ENCODE results near the gene TCTN2.

TCTN2 gene

DNA sequence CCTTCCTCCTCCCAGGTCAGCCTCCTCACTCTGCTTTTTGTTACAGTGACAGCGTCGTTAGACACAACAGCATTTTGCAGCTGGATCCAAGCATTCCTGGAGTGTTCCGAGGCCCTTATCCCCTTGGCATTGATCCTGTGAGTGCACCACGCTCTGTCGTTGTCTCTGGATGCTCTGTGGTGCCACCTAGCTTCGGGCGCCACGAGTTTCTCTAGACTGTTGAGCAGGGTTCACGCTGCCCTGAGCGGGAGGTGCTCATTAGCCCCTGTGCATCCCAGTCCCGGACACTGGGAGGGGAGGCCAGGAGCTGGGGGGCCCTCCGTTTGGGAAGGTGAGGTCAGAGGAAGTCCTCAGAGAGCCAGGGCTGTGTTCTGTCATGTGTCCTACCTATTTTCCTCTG, 73.9 kb downstream of the TCTN2 start:
- Histone ChIP-seq H3K9ac (ENCODE audit: low read length) (no peak overlapping the region), H3K4me1 (ENCODE audit: control insufficient read depth, insufficient read depth, low read length) (no peaks in the 10 kb centered on the region), H3K4me3 (ENCODE audit: low read depth, low read length) (no peak overlapping the region), H3K9me3 (ENCODE audit: control insufficient read depth, insufficient read depth, low read depth, low read length) (no peaks in the 10 kb centered on the region), H3K27ac (ENCODE audit: low read depth, low read length) (no peak overlapping the region), H3K36me3 (ENCODE audit: control insufficient read depth, insufficient read depth, low read length) (peaks cover 87% of the 10 kb centered on the region), H3K27me3 (ENCODE audit: control insufficient read depth, insufficient read depth, low read length) (no peaks in the 10 kb centered on the region)

DNA sequence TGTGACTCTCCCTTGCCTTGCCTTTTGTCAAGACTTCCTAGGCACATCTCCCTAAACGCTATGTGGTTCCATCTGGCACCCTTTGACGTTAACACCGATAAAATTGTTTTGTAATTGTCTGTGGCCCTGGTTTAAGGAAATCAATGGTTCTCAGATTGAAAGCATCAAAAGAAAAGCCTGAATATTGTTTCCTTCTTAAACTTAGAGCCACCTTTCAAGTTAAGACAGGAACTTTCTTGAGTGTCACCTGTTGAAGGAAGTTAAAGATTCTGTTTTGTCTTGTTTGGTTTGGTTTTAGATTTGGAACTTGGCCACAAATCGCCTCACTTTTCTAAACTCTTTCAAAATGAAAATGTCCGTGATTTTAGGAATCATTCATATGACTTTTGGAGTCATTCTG, 76.4 kb downstream of the TCTN2 start:
- H3K27me3 ChIP-seq (ENCODE audit: control insufficient read depth, insufficient read depth, low read length): no peaks in the 10 kb centered on the region
- no peak overlapping the region for H3K4me3 ChIP-seq (ENCODE audit: low read depth, low read length)
- H3K27ac ChIP-seq (ENCODE audit: low read depth, low read length): no peak overlapping the region
- no peaks in the 10 kb centered on the region for H3K4me1 ChIP-seq (ENCODE audit: control insufficient read depth, insufficient read depth, low read length)
- no peak overlapping the region for H3K9ac ChIP-seq (ENCODE audit: low read length)
- peaks cover 85% of the 10 kb centered on the region for H3K36me3 ChIP-seq (ENCODE audit: control insufficient read depth, insufficient read depth, low read length)
- H3K9me3 ChIP-seq (ENCODE audit: control insufficient read depth, insufficient read depth, low read depth, low read length): no peaks in the 10 kb centered on the region

DNA sequence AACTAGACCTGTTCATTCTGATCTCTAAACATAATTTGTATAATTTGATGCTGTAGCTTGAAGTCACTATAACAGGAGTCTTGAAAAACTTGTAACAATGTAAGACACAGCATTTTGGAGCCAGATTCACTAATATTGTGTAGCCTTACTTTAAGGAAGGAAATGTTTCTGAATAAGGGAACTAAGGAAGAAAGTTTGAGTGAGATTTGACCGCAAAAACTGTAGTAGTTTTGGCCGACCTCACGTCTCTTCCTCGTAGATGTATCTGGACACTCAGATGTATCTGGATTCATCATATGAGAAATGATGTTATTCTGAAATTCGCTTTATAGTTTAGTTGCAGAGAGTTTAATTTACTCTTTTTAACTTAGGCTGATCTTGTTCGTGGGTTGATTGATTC, 77.2 kb downstream of the TCTN2 start:
- Histone ChIP-seq H3K27ac (ENCODE audit: low read depth, low read length) (no peak overlapping the region), H3K27me3 (ENCODE audit: control insufficient read depth, insufficient read depth, low read length) (no peaks in the 10 kb centered on the region), H3K36me3 (ENCODE audit: control insufficient read depth, insufficient read depth, low read length) (peaks cover 86% of the 10 kb centered on the region), H3K9me3 (ENCODE audit: control insufficient read depth, insufficient read depth, low read depth, low read length) (no peaks in the 10 kb centered on the region), H3K4me1 (ENCODE audit: control insufficient read depth, insufficient read depth, low read length) (no peaks in the 10 kb centered on the region), H3K9ac (ENCODE audit: low read length) (no peak overlapping the region), H3K4me3 (ENCODE audit: low read depth, low read length) (no peak overlapping the region)

DNA sequence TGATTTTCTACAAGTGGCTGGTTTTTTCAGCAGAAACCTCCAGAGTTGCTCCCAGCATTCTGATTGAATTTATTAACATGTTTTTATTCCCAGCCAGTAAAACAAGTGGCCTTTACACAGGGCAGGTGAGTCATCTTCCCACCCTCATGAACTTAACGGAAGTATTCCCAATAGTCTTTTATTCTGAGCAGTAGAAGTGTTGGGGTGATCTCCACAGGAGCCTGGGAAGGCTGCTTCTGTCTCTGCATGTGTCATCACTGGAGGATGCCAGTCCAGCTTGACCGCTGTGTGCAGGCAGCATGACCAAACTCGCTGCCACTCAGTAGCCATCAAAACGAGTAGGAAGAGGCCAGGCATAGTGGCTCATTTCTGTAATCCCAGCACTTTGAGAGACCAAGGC, 77.7 kb downstream of the TCTN2 start:
- no peaks in the 10 kb centered on the region for H3K9me3 ChIP-seq (ENCODE audit: control insufficient read depth, insufficient read depth, low read depth, low read length)
- H3K36me3 ChIP-seq (ENCODE audit: control insufficient read depth, insufficient read depth, low read length): peaks cover 86% of the 10 kb centered on the region
- H3K9ac ChIP-seq (ENCODE audit: low read length): no peak overlapping the region
- no peak overlapping the region for H3K27ac ChIP-seq (ENCODE audit: low read depth, low read length)
- no peaks in the 10 kb centered on the region for H3K27me3 ChIP-seq (ENCODE audit: control insufficient read depth, insufficient read depth, low read length)
- no peak overlapping the region for H3K4me3 ChIP-seq (ENCODE audit: low read depth, low read length)
- no peaks in the 10 kb centered on the region for H3K4me1 ChIP-seq (ENCODE audit: control insufficient read depth, insufficient read depth, low read length)

DNA sequence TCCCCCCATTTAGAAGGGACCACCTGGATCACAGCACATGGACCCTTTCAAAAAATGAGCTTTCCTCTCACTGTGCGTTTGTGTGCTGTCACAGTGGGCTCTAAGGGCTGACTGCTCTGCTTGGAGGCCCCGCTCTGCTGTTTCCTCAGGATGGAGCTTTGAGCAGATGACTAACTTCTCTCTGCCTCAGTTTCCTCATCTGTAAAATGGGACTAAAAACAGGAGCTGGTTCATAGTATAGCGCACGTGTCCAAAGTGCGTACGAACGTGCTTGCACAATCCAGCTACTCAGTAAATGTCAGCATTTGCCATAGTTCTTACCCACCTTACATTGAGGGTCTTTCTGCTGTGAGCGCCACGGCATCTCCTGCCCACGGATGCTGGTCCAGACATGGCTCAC, 78.4 kb downstream of the TCTN2 start:
- H3K4me3 ChIP-seq (ENCODE audit: low read depth, low read length): no peak overlapping the region
- H3K27me3 ChIP-seq (ENCODE audit: control insufficient read depth, insufficient read depth, low read length): no peaks in the 10 kb centered on the region
- peaks cover 86% of the 10 kb centered on the region for H3K36me3 ChIP-seq (ENCODE audit: control insufficient read depth, insufficient read depth, low read length)
- H3K27ac ChIP-seq (ENCODE audit: low read depth, low read length): no peak overlapping the region
- no peaks in the 10 kb centered on the region for H3K4me1 ChIP-seq (ENCODE audit: control insufficient read depth, insufficient read depth, low read length)
- no peak overlapping the region for H3K9ac ChIP-seq (ENCODE audit: low read length)
- no peaks in the 10 kb centered on the region for H3K9me3 ChIP-seq (ENCODE audit: control insufficient read depth, insufficient read depth, low read depth, low read length)

DNA sequence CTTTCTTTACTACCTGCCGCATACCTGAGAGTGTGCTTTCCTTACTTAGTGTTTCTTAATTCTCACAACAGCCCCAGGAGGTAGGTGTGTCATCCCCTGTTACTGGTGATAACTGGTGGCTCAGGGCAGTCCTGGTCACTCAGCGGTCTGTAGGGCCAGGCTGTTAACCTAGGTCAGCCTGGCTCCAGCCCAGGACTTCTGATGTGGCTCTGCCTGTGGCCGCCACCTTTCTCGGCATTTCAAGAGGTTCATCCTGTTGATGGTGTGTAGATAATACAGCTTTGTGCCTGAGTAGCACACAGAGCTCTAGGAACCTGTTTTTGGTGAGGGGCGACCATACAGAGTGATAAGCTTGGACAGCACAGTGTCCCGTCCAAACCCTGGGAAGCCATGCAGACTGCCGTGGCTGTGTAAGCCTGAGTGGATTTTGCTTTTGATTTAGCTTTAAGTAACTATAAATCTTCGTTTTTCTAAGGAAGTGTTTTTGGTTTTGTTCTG, 79.3 kb downstream of the TCTN2 start:
- no peak overlapping the region for H3K9ac ChIP-seq (ENCODE audit: low read length)
- H3K36me3 ChIP-seq (ENCODE audit: control insufficient read depth, insufficient read depth, low read length): peaks cover 86% of the 10 kb centered on the region
- H3K27ac ChIP-seq (ENCODE audit: low read depth, low read length): no peak overlapping the region

DNA sequence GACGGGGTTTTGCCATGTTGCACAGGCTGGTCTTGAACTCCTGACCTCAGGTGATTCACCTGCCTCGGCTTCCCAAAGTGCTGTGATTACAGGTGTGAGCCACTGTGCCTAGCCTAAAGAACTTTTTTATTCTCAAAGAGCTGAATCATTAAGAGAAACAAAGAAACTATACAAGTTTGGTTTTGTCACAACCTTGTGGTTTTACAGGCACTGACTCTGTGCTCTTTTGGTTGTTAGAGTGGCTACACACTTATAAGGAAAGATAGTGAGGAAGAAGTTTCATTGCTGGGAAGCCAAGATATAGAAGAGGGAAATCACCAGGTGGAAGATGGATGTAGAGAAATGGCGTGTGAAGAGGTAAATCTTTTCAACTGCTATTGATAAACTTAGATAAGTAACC, 81.1 kb downstream of the TCTN2 start:
- no peak overlapping the region for H3K9ac ChIP-seq (ENCODE audit: low read length)
- peaks cover 84% of the 10 kb centered on the region for H3K36me3 ChIP-seq (ENCODE audit: control insufficient read depth, insufficient read depth, low read length)
- H3K9me3 ChIP-seq (ENCODE audit: control insufficient read depth, insufficient read depth, low read depth, low read length): no peaks in the 10 kb centered on the region
- H3K4me1 ChIP-seq (ENCODE audit: control insufficient read depth, insufficient read depth, low read length): no peaks in the 10 kb centered on the region
- H3K27me3 ChIP-seq (ENCODE audit: control insufficient read depth, insufficient read depth, low read length): no peaks in the 10 kb centered on the region
- no peak overlapping the region for H3K4me3 ChIP-seq (ENCODE audit: low read depth, low read length)
- no peak overlapping the region for H3K27ac ChIP-seq (ENCODE audit: low read depth, low read length)

More for the DNA sequence above, 79.3 kb downstream of the TCTN2 start:
- H3K27me3 ChIP-seq (ENCODE audit: control insufficient read depth, insufficient read depth, low read length): no peaks in the 10 kb centered on the region
- H3K4me3 ChIP-seq (ENCODE audit: low read depth, low read length): no peak overlapping the region
- H3K4me1 ChIP-seq (ENCODE audit: control insufficient read depth, insufficient read depth, low read length): no peaks in the 10 kb centered on the region
- H3K9me3 ChIP-seq (ENCODE audit: control insufficient read depth, insufficient read depth, low read depth, low read length): no peaks in the 10 kb centered on the region

DNA sequence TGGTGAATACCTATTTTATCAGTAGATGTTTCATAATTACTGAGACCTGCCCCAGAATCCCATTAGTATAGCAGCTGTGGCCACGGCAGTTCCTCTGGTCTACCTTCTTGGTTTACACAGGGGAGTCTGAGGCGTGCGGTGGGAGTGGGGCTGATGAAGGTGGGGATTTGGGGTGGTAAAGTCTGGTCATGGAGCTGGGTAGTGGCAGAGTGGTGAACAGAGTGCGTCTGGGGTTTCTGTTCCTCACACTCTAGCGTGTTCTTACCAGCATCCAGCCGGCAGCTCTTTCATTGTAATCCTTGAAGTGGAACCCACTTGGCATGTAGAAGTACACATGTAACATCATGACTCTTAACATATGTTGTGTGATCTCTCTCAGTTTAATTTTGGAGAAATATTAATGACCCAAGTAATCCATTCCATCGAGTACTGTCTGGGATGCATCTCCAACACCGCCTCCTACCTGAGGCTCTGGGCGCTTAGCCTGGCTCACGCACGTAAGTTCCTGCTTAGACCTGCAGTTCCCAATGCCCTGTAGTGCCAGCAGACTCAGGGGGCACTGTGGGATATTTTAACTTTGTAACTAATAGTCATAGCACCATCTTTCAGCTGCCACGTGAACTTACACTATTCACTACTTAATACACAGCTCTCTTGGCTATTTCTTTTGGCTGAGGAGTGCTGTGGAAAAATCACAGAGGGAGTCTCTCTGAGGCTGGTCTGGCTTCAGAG, 83.3 kb downstream of the TCTN2 start:
- Histone ChIP-seq H3K4me3 (ENCODE audit: low read depth, low read length) (no peak overlapping the region), H3K27me3 (ENCODE audit: control insufficient read depth, insufficient read depth, low read length) (no peaks in the 10 kb centered on the region), H3K4me1 (ENCODE audit: control insufficient read depth, insufficient read depth, low read length) (no peaks in the 10 kb centered on the region), H3K9ac (ENCODE audit: low read length) (no peak overlapping the region), H3K9me3 (ENCODE audit: control insufficient read depth, insufficient read depth, low read depth, low read length) (no peaks in the 10 kb centered on the region), H3K36me3 (ENCODE audit: control insufficient read depth, insufficient read depth, low read length) (peaks cover 80% of the 10 kb centered on the region), H3K27ac (ENCODE audit: low read depth, low read length) (no peak overlapping the region)

DNA sequence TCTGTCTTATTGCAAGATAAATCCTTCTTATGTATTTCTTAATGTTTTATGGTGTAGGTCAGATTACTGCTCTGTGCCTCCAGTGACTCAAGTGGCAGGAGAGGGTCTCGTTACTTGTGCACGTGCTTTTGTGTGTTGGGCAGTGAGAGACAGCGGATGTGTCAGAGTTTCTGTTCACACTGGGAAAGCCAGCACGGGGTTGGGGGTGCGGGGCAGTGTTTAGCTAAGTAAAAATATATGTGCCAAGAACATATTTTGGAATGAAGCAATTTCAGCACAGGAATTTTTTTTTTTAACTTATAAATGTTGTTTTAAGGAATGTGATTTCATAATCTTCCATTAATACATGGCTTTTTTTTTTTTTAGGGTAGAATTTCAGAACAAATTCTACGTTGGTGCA, 86.6 kb downstream of the TCTN2 start:
- no peak overlapping the region for H3K4me3 ChIP-seq (ENCODE audit: low read depth, low read length)
- no peaks in the 10 kb centered on the region for H3K9me3 ChIP-seq (ENCODE audit: control insufficient read depth, insufficient read depth, low read depth, low read length)
- H3K4me1 ChIP-seq (ENCODE audit: control insufficient read depth, insufficient read depth, low read length): peaks cover 4% of the 10 kb centered on the region; the same call in 1 of the 2 replicates
- H3K27ac ChIP-seq (ENCODE audit: low read depth, low read length): no peak overlapping the region
- peaks cover 5% of the 10 kb centered on the region for H3K27me3 ChIP-seq (ENCODE audit: control insufficient read depth, insufficient read depth, low read length)
- no peak overlapping the region for H3K9ac ChIP-seq (ENCODE audit: low read length)
- H3K36me3 ChIP-seq (ENCODE audit: control insufficient read depth, insufficient read depth, low read length): peaks cover 58% of the 10 kb centered on the region

All from HUES6 (cell line).